A673 (cell line): ENCODE data around the gene TGFA. TPM values are rescaled to one million over a fixed set of nuclear protein-coding genes. Genes with fewer than 3 reads are reported as not detected.

Experiments used
- BruUV-seq: library from RNA; stranded (reverse); fragments of 400-500 nt; replicated peaks from 2 replicates; lab custom pipeline; 2021; lab: Mats Ljungman, UMichigan
- CTCF ChIA-PET: fragments of 300-600 bp; sonication (Branson Sonifier 250); formaldehyde crosslinking; loops from one replicate; lab custom pipeline; 2022; ENCODE audit warnings: antibody characterized with exemption; lab: Charles Lee
- POLR2A ChIA-PET: fragments of 300-600 bp; sonication (Branson Sonifier 250); formaldehyde crosslinking; loops from one replicate; lab custom pipeline; 2022; ENCODE audit warnings: antibody characterized with exemption; ENCODE audit not compliant: low non-redundant PET; lab: Charles Lee
- DNase-seq: peaks from one replicate; pipeline ENCODE4 v3.0.0-alpha.2; 2015; ENCODE audit warnings: low spot score
- H3K27ac ChIP-seq: fragments of 200-600 bp; sonication (generic); 2 replicates; pipeline ENCODE4 v1.5.1; 2016; ENCODE audit warnings: mixed run types, low read depth, mild to moderate bottlenecking, mixed read lengths, antibody characterized with exemption, low read length; ENCODE audit not compliant: poor library complexity, severe bottlenecking
- H3K27me3 ChIP-seq: fragments of 200-600 bp; sonication (generic); replicated peaks from 2 replicates; pipeline ENCODE4 v1.6.1; 2017; ENCODE audit warnings: mixed run types, low read depth, mild to moderate bottlenecking, mixed read lengths, antibody characterized with exemption, low read length; ENCODE audit not compliant: insufficient read depth, poor library complexity
- H3K36me3 ChIP-seq: fragments of 200-600 bp; sonication (generic); 2 replicates; pipeline ENCODE4 v1.6.1; 2016; ENCODE audit warnings: mixed run types, mild to moderate bottlenecking, mixed read lengths, antibody characterized with exemption, low read length; ENCODE audit not compliant: insufficient read depth, poor library complexity, severe bottlenecking
- H3K4me1 ChIP-seq: fragments of 200-600 bp; sonication (generic); 2 replicates; pipeline ENCODE4 v1.6.1; 2017; ENCODE audit warnings: mixed run types, mild to moderate bottlenecking, mixed read lengths, antibody characterized with exemption, low read length; ENCODE audit not compliant: insufficient read depth, poor library complexity, severe bottlenecking
- H3K4me3 ChIP-seq: fragments of 200-600 bp; sonication (generic); 2 replicates; pipeline ENCODE4 v1.5.1; 2016; ENCODE audit warnings: low read depth, mixed run types, mild to moderate bottlenecking, mixed read lengths, low read length; ENCODE audit not compliant: poor library complexity, severe bottlenecking
- H3K9me3 ChIP-seq: fragments of 200-600 bp; sonication (generic); 2 replicates; pipeline ENCODE4 v1.6.1; 2016; ENCODE audit warnings: mixed run types, low read depth, mild to moderate bottlenecking, mixed read lengths, antibody characterized with exemption, low read length; ENCODE audit not compliant: poor library complexity, severe bottlenecking
- EZH2 ChIP-seq: fragments of 200-600 bp; sonication (generic); IDR thresholded peaks from 2 replicates; pipeline ENCODE4 v1.6.1; 2017; ENCODE audit warnings: borderline replicate concordance, low read depth, mild to moderate bottlenecking, mixed read lengths, antibody characterized with exemption, low read length; ENCODE audit not compliant: poor library complexity, severe bottlenecking
- intact Hi-C: fragments of 100-400 bp; cut with micrococcal nuclease; formaldehyde crosslinking; loops from one replicate; pipeline ENCODE4 v1.10.0; 2022; ENCODE audit not compliant: unreplicated experiment
- total RNA-seq: library from RNA; stranded (reverse); gene quantifications from 2 replicates; pipeline ENCODE4 v1.2.3, GENCODE V29; 2021
- TF ChIP-seq, protein P1 (sequence below): fragments of 300-800, 200-600 bp; sonication (generic); conservative IDR thresholded peaks from 2 replicates; pipeline ENCODE4 v1.5.1; 2017; ENCODE audit warnings: low read depth, mild to moderate bottlenecking, antibody characterized with exemption, low read length, moderate library complexity, mixed read lengths

Gene TGFA
- total RNA-seq, 1 experiment from 2014 or later: 0.13 TPM

GRCh38 chr2:70450641-70451250 lies 102.9 kb downstream of the TGFA start:
- POLR2A ChIA-PET: no interaction called here
- Histone ChIP-seq H3K4me1 (no peaks in the 10 kb centered on the region), H3K9me3 (no peaks in the 10 kb centered on the region), H3K27me3 (peaks cover 19% of the 10 kb centered on the region), H3K4me3 (no peak overlapping the region), H3K27ac (no peak overlapping the region), H3K36me3 (no peaks in the 10 kb centered on the region)
- intact Hi-C loops: no loop called here
- CTCF ChIA-PET: no interaction called here
- BruUV-seq: no TSS peak
- no peak for DNase-seq
- TF ChIP-seq, protein P1, sequence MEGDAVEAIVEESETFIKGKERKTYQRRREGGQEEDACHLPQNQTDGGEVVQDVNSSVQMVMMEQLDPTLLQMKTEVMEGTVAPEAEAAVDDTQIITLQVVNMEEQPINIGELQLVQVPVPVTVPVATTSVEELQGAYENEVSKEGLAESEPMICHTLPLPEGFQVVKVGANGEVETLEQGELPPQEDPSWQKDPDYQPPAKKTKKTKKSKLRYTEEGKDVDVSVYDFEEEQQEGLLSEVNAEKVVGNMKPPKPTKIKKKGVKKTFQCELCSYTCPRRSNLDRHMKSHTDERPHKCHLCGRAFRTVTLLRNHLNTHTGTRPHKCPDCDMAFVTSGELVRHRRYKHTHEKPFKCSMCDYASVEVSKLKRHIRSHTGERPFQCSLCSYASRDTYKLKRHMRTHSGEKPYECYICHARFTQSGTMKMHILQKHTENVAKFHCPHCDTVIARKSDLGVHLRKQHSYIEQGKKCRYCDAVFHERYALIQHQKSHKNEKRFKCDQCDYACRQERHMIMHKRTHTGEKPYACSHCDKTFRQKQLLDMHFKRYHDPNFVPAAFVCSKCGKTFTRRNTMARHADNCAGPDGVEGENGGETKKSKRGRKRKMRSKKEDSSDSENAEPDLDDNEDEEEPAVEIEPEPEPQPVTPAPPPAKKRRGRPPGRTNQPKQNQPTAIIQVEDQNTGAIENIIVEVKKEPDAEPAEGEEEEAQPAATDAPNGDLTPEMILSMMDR: no peak
- no peak for TF ChIP-seq EZH2

DNA sequence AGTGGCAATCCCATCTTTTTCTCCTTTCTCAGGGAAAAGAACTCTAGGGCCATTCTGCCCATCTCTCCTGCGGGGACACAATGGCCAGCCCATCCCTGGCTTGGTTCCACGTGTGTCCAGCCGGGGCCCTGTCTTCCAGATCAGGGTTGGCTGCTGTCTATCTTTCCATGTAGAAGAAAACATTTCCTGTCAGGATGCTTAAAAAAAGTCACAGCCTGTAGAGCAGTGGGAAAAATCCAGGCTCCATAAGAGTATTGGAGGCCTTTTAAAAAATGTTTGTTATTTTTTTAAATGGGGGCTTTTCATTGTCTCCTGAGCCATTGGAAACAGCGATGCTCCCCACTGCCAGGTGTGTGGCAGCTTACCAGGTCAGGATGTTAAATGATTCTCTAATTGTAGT lies 105.6 kb downstream of the TGFA start:
- ChIA-PET CTCF (no interaction called here), POLR2A (no interaction called here)
- Histone ChIP-seq H3K4me3 (no peak overlapping the region), H3K27me3 (peaks cover 18% of the 10 kb centered on the region), H3K36me3 (no peaks in the 10 kb centered on the region), H3K4me1 (no peaks in the 10 kb centered on the region), H3K27ac (no peak overlapping the region), H3K9me3 (no peaks in the 10 kb centered on the region)
- TF ChIP-seq, protein P1: no peak
- TF ChIP-seq EZH2: no peak
- BruUV-seq: no TSS peak
- intact Hi-C loops: no loop called here
- DNase-seq: no peak

DNA sequence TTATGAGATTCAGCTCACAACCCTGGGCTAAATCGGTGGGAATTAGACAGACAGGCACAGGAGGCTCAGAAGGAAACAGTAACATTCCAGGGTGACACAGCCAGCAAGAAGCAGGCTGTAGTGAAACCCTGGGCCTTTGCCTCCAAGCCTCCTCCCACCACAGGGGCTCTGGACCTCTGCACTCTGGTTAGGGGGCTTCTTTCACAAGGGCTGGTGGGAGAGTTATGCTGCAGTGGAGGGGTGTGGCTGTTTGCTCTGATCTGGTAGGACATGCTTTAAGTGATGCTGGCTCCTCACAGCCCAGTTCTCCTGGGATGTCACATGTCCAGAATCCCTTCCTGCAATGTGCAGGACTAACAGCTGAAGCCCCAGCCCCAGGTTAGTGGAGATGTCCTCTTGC lies 109.9 kb downstream of the TGFA start:
- Histone ChIP-seq H3K36me3 (no peaks in the 10 kb centered on the region), H3K4me3 (no peak overlapping the region), H3K27me3 (peaks cover 11% of the 10 kb centered on the region), H3K4me1 (no peaks in the 10 kb centered on the region), H3K9me3 (no peaks in the 10 kb centered on the region), H3K27ac (no peak overlapping the region)
- no peak for DNase-seq
- BruUV-seq: no TSS peak
- POLR2A ChIA-PET: no interaction called here
- intact Hi-C loops: no loop called here
- CTCF ChIA-PET: no interaction called here
- TF ChIP-seq EZH2: no peak
- TF ChIP-seq, protein P1: no peak
